Activated T-cell treated with anti-CD3 and anti-CD28 coated beads, Interleukin-2, amount 50 U/mL, for 48 hours (primary cell): ENCODE results near the gene AKAP1.
"Not testable (repeated sequence)": the region's sequence is repeated elsewhere in the genome, so short reads cannot be mapped to it uniquely, and the experiment has no call there.

Experiments
- DNase-seq, 2 experiments: peaks; one replicate each; pipeline ENCODE4 v3.0.0-alpha.2; 2020

AKAP1 gene

DNA sequence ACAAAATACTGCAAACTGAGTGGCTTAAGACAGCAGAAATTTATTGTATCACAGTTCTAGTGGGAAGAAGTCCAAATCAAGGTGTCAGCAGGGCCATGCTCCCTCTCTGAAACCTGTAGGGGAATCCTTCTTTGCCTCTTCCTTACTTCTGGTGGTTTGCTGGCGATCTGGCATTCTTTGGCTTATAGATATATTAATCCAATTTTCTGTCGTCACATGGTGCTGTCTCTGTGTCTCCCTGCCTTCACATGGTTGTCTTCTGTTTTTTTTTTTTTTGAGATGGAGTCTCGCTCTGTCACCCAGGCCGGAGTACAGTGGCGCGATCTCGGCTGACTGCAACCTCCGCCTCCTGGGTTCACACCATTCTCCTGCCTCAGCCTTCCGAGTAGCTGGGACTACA is 6.8 kb upstream of the AKAP1 start:
- no peak for DNase-seq

DNA sequence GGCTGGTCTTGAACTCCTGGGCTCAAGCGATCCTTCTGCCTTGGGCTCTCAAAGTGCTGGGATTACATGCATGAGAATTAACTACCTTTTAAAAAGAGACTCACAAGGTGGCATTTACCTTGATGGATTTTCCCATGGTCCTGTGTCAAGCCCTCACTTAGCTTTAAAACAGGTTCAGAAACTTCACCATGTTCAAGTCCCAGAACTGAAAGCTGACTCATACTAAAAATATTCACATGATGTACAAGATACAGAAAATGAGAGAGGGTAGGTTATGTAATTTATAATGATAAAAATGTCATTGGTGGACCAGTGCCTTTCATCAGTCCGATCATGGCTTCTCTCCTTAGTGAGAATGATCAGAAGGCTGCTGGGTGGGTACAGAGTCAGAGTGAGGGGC is 4.3 kb upstream of the AKAP1 start:
- no peak for DNase-seq

DNA sequence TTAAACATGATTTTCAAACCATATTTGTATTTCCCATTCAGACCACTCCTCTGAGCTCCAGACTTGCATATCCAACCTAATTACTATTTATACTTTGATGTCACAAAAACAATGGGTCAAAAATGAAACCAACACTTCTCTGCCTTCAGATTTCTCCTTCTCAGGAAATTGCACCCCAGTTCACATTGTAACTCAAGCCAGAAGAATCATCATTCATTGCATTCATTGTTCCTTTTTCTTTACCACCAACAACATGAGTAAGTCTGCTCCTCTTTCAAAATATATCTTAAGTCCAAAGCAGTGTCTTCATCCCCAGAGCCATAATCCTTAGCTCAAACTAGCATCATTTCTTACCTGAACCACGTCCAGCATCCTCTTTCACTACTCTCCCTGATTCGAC is 2.6 kb upstream of the AKAP1 start:
- DNase-seq, result no peak

DNA sequence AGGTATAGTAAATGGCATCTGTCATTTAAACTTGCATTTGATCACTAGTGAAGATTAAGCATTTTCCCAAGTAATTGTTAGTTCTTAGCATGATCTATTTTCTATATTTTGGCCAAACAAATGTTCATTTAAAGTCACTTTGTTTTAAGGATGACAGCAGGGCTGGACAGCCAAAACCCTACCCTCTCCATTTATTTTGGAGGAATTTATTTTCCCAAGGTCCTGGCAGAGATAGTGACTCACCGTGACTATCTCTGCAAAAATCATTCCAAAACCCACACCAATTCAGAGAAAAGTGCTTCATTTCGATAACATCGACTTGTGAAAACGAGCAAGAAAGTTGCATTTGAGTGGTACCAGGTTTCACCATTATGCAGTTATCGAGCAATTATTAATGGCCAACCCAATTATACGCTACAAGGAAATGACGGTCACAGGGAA is 665 bp upstream of the AKAP1 start:
- DNase-seq, result no peak

DNA sequence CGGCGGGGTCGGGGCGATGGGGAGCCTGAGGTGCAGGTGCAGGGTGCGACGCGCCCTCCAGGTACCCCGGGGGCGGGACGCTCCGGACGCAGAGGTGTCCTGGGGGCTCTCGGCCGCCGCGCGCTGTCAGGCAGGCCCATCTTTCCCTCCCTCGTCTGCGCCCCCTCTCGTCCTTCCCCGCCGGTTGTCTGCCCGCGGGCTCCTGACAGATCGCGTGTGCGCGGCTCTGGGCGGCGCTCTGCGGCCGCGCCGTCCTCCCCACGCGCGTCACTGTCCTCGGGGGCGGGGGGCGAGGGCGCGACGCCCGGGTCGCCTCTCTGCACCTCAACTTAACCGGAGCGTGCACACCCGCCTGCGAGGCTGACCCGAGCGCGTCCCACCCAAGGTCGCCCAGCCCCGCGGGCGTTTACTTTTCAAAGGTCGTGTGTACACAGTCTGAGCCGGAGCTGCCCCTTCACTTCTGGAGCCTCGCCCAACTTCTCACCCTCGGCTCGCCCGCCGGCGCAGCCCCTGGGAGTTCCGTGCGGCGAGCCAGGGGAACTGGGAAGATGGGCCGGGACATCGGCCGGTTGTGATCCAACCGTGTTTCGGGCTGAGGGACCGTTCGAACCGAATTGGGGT is 512 bp downstream of the AKAP1 start:
- peak in 1 of 2 experiments; percentile 71 for DNase-seq

DNA sequence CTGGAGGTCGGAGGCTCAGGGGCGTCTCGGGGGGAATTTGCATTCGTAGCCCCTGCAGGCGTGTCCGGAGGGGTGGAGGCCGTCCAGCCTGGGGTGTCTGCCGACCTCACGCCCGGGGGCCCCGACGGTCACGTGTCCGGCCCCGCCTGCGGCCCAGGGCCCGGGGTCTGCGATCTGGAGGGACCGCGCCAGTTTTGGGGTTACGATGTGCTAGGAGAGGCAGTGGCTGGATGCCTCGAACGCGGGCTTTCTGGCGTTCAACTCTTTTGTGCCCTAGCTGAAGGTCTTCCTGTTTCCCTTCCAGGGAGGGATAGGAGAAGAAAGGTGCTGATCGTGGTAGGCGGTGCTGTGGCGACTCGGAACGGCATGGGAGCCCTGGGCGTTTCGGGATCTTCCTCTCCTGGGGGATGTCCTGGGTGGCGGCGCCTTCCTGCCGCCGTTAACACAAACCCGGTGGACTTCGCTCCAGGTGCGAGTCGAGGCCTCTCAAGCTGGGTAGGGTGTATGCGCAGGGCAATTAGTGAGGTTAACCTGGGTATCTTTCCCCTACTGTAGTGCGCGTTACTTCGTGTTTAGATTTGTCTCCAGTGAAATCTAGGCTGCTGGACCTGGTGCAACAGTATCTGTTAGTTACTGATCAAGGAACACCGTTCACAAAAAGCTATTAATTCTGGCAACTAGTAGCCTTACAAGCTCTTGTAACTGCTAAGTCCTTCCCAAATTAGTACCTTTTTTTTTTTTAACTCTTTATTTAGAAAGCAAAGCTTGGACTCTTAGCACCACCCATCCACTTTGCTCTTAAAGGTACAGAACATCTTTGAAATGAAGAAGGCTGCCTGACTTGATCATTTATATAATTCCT is 1.3 kb downstream of the AKAP1 start:
- DNase-seq, result peak; percentile 38 to 44

DNA sequence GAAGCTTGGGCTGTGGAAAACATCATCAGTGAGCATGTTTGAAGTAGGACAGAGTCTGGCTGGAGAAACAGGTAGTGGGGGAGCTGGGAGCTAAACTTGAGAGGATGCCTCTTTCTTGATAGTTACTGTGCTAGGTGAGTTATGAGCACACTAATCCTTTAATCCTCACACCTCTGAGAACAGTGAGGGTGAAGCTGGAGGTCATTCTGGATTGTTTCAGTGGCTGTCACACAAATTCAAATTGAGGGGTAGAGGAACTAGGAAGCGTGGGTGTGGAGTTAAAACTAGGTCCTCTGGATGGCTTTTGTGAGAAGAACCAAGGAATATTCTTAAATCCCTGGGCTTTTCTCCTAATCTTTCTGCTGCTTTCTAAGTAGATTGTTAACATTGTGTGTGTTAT is 3.3 kb downstream of the AKAP1 start:
- no peak for DNase-seq

DNA sequence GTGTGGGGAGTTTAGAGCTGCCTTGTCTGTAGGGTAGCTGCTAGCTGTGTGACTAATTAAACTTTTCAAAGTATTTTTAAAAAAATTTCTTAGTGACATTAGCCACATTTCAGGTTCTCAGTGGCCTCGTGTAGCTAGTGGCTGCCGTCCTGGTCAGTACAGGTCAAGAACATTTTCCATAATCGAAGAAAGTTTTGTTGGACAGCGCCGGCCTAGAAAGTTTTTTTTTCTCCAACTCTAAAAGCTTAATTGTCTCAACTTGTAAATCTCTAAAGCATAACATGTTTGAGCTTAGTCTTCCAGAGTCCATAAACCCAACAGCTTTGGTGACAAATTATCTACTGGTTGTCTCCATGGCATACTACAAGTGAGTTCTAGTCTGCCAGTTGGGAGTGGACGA is 4.3 kb downstream of the AKAP1 start:
- no peak for DNase-seq

DNA sequence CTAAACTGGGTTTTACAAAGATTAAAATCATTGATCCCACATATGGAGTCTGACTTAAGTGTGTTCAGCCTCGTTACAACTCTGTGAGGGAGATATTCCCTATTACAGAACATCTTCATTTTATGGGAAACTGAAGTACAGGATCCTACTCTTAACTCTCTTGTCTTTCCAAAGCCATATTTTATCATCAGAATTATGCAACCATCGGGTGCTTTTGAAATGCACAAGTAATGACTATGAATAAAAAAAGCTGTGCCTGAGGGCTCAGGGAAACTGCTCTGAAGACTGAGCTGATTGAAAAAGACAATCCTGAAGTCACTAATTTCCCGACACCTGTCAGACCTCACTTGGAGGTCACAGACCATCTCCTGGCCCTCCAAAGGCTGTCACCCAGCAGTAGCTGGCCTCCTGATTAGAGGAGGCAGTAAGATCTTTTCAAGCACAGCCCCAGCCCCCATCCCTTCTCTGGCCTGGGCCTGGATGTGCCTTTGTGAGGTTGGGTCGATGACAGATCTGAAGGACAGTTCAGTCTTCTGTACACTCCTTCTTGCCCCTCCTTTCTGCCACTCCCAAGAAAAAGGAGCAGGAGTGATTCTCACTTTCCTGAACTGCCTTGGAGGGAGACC is 5.6 kb downstream of the AKAP1 start:
- DNase-seq, result no peak

DNA sequence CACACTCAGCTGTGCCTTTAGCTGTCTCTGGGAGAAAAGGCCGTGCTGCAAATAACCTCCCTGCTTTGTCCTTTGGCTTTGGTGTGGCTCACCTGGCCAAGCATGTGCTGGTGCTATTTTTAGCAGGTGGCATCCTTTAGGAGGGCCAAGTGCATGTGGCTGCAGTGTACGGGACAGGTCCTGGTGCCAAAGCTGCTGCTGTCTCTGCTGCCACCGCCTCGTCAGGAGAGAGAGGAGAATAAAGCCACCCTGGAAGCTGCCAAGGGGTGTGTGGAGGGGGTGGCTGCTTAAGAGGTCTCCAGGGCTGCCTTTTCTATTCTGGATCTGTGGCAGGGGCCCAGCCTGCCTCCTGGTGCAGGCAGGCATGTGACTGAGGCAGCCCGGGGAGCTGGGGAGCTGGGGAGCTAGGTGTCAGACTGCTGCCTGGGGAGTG is 6.2 kb downstream of the AKAP1 start:
- DNase-seq, result no peak

DNA sequence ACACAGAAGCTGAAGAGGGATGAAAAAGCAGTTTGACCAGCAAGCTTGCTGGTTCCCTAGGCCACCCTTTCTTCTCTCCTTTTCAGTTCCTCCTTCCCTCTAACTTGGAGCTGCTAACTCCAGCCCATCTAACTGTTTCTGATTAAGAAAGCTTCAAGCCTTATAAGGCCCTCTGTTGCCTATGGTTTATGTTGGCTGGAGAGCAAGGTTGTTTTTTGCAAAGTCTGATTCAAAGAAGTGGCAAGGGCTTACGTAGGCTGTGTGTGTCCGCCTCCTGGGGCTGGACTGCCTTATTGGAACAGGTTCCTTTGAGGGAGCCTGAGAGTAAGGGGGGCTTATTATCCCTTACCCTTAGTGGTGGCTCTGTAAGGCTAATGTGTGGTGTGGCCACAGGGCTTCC is 7.1 kb downstream of the AKAP1 start:
- DNase-seq, result no peak

DNA sequence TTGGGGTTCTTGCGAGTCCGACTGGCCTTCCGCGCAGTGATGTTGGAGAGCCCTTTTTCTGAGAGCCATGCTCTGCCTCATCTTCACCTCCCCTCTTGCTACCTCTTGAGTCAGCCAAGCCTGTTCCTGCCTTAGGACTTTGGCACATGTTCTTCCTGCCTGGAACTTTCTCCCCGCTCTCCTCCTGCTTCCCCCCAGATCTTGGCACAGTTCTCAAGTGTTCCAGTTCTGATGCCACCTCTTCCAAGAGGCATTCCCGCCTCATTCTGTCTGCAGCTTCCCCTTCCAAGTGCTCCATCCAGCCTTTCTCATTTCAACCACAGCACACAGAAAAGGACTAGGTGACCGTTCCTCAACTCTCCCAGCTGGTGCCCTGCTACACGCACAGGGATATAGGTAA is 7.7 kb downstream of the AKAP1 start:
- DNase-seq, result no peak

DNA sequence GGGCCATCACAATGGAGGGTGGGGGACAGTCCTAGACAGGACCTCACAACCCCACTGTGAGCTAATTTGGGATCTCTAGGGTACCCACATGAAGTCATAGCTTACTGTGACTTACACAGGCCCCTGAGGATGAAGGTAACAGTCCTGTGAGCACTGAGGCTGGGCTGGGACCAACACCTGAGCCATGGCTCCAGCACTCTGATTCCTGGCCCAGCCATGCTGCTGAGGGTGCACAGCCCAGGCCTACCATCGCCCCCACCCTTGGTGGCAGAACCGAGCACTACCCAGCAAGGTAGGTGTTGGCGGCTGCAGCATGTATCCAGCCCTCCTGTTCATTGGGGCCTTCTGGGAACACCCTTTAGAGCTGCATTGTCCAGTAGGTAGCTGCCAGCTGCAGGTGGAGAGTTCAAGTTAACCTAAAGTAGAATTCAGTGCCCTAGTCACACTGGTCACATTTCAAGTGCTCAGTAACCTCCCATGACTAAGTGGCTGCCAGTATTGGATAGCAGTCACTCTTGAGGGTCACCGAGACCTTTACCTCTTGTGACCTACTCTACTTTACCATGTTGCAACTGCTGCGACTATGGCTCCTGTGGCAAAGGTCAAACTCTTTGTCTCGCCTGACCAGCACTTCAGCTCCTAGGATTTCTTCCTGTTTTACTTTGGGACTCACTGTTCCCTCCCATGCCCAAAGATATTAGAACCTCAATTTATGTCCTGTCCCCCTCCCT is 11.6 kb downstream of the AKAP1 start:
- DNase-seq, result no peak

DNA sequence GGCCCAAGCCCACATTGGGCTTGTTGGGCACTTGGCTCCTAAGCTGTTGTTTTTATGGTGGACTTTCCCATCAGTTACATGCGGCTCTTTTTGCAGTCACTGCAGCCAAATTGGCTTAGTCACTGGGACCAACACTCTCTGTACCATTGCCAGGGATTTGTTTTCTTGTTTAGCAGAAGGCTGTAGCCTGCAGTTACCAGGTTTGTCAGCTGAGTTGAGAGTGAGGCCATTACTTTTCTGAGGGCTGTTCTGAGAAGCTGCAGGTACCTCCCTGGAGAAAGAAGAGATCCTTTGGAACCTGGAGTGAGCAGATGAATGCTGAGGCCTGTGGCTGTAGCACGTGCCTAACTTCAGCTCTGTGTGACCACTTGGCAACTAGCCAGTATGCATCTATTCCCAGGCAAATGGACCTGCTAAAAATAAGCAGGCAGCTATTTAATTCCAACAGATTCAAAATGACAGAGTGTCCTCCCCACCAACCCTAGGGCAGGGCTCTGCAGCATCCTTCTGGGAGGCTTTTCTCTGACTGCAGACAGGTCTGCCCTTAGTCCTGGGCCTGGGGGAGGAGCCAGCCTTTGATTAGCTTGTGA is 12.9 kb downstream of the AKAP1 start:
- DNase-seq, result no peak

DNA sequence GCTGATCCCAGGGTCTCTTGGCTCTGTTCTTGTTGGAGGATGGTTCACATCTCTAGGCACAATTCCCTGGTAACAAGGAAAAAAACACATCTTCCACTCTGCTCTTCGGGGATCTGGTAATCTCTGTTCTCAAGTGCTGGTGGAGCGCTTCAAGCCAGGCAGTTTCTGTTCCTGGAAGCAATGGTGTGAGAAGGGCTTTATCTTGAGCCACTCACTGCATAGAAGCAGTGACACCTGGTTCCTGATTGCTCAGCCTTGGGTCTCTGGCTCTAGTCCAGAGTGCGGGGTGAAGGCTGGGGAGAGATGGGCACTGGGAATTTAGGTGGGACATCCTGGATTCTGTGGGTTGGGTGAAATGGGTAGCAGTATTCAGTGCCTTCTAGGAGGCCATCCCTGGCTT is 14.1 kb downstream of the AKAP1 start:
- DNase-seq, result no peak

DNA sequence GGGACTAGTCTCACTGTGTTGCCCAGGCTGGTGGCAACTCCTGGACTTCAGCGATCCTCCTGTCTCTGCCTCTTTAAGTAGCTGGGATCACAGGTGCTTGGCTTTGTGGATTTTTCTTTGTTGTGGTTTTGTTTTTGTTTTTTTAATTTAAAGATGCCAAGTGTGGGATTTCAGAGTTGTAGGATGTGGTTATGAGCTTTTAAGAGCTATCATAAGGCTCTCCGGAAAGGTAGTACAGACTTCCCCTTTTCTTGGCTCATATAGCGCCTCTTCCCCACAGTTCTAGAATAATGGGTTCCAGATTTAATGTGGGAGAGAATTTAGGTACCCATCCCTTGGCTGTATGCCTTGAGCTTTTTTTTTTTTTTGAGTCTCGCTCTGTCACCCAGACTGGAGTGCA is 17.1 kb downstream of the AKAP1 start:
- DNase-seq, result no peak

DNA sequence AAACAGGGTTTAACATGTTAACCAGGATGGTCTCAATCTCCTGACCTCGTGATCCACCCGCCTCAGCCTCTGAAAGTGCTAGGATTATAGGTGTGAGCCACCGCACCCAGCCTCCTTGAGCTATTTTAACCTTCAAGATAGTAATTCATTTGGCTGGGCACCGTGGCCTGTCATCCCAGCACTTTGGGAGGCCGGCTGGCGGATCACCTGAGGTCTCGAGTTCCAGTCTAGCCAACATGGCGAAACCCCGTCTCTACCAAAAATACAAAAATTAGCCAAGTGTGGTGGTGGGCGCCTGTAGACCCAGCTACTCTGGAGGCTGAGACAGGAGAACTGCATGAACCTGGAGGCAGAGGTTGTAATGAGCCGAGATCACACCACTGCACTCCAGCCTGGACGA is 17.6 kb downstream of the AKAP1 start:
- DNase-seq, result not testable (repeated sequence)

DNA sequence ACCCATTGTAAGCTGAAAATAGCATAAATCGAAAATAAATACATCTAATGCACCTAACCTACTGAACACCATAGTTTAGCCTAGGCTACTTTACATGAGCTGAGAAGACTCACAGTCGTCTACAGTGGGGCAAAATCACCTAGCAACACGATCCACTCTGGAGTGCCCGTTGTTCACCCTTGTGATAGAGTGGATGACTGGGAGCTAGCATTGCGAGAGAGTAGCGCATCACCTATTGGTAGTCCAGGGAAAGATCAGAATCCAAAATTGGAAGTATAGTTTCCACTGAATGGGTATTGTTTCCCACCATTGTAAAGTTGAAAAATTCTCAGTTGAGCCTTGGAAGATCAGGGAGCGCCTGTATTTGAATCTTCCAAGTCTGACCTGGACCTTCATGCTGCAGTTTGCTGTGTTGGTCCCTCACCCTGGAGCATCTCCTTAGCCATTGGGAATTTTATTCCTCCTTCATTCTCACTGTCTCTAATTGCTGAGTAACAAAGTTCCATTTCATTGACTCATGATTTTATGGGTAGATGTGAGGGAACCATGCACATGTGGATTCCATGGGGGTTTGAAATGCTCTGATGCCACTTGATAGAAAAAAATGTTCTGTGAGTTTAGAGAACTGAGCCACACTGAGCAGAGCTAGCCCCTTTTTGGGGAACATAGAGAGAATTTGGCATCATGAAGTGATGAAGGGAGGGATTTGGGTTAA is 19.6 kb downstream of the AKAP1 start:
- DNase-seq, result no peak

DNA sequence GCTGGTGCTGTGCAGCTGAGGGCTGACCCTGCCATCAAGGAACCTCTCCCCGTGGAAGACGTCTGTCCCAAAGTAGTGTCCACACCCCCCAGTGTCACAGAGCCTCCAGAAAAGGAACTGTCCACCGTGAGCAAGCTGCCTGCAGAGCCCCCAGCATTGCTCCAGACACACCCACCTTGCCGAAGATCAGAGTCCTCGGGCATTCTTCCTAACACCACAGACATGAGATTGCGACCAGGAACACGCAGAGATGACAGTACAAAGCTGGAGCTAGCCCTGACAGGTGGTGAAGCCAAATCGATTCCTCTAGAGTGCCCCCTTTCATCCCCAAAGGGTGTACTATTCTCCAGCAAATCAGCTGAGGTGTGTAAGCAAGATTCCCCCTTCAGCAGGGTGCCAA is 20.5 kb downstream of the AKAP1 start:
- no peak for DNase-seq

DNA sequence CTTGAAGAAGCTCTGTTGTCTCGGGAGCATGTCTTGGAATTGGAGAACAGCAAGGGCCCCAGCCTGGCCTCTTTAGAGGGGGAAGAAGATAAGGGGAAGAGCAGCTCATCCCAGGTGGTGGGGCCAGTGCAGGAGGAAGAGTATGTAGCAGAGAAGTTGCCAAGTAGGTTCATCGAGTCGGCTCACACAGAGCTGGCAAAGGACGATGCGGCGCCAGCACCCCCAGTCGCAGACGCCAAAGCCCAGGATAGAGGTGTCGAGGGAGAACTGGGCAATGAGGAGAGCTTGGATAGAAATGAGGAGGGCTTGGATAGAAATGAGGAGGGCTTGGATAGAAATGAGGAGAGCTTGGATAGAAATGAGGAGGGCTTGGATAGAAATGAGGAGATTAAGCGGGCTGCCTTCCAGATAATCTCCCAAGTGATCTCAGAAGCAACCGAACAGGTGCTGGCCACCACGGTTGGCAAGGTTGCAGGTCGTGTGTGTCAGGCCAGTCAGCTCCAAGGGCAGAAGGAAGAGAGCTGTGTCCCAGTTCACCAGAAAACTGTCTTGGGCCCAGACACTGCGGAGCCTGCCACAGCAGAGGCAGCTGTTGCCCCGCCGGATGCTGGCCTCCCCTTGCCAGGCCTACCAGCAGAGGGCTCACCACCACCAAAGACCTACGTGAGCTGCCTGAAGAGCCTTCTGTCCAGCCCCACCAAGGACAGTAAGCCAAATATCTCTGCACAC is 21.2 kb downstream of the AKAP1 start:
- DNase-seq, result no peak

DNA sequence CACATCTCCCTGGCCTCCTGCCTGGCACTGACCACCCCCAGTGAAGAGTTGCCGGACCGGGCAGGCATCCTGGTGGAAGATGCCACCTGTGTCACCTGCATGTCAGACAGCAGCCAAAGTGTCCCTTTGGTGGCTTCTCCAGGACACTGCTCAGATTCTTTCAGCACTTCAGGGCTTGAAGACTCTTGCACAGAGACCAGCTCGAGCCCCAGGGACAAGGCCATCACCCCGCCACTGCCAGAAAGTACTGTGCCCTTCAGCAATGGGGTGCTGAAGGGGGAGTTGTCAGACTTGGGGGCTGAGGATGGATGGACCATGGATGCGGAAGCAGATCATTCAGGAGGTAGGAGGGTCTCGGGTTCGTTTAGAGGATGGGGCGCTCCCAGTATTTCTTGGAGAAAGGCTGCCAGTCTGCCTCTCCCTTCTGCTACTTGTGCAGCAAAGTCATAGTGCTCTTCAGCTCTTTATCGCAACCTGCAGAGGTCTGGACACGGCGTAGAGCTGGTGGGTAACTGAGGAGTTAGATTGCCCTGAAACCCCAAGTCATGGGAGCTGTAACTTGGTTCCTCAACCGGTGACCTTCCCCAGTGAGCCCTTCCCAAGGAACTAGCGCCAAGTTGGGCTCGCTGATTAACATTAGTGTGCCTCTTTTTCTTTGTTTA is 21.9 kb downstream of the AKAP1 start:
- no peak for DNase-seq
